Memory B cell (primary cell): ENCODE data around the gene VDAC1.
A peak's percentile ranks its signal among the peaks of the same experiment; 100 is the strongest.

Experiments used
- ATAC-seq: fragments of 150-1000 bp; cut with Tn5 transposase; 2 replicates; pipeline ENCODE4 v1.10.0; 2021; ENCODE audit warnings: low read depth, mild to moderate bottlenecking, moderate library complexity
- DNase-seq, 2 donors: peaks; one replicate each; pipeline ENCODE4 v3.0.0; 2022; ENCODE audit warnings: low spot score in 2 of 2
- H3K27ac Mint-ChIP-seq: one replicate; pipeline ENCODE4 v1.8.0; 2022; ENCODE audit warnings: mild to moderate bottlenecking, moderate library complexity, mixed read lengths
- H3K27me3 Mint-ChIP-seq: one replicate; pipeline ENCODE4 v1.8.0; 2022; ENCODE audit warnings: mixed read lengths
- H3K36me3 Mint-ChIP-seq: one replicate; pipeline ENCODE4 v1.8.0; 2022; ENCODE audit warnings: mild to moderate bottlenecking, mixed read lengths
- H3K4me1 Mint-ChIP-seq: one replicate; pipeline ENCODE4 v1.8.0; 2022; ENCODE audit warnings: mixed read lengths
- H3K4me3 Mint-ChIP-seq: one replicate; pipeline ENCODE4 v1.8.0; 2022; ENCODE audit warnings: mild to moderate bottlenecking, moderate library complexity, mixed read lengths
- H3K9me3 Mint-ChIP-seq: one replicate; pipeline ENCODE4 v1.8.0; 2022; ENCODE audit warnings: mixed read lengths

Gene VDAC1

DNA sequence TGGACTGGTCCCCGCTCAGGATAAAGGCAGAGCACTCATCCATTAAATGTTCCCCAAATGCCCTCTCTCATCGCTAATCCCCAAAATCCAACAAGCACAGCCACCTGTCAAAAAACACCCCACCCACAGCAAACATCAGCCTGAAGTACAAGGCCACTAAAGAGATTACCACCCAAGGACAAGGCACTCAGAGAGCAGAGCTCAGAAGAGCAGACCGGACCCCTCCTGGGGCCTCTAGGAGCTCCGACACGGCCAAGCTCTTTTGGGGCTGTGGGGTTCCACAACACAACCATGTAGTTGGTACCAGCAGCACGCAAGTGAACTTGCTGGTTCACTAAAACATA lies 9.8 kb downstream of the VDAC1 start:
- DNase-seq (no peak), ATAC-seq (no peak)
- Mint-ChIP-seq H3K4me1 (peaks cover 41% of the 10 kb centered on the region), H3K36me3 (peaks cover 6% of the 10 kb centered on the region), H3K27ac (peak overlapping the region; percentile 45), H3K27me3 (no peaks in the 10 kb centered on the region), H3K4me3 (peak overlapping the region; percentile 4), H3K9me3 (no peaks in the 10 kb centered on the region)

DNA sequence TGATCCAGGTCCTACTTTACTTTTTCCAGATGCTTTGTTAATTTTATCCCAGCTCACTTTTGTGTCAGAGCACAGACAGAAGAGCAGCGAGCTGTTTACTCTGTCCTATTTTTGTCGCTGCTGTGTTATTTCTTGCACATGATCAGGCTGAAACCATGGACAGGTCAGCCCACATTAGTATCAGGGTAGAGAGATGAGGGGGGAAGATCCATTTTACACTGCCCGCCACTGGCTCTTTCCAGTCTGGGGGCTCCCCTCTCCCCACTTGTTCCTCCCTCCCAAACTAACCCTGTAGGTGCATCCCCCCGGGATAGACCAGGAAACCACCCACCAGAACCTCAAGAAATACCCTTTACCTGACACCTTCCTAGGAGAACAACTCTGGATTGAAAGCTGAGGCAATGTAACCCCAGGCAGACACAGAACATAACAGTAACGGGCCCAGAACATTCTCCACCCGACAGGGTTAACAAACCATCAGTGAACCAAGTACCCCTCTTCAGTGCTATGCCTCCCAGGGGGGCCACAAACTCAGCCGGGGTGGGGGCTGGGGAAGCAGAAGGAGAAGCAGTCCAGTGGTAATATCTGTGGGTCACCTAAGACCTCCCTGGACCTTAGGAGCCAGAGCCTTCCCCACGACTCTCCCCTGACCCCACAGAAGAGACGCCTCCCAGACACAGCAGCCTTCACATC lies 10.3 kb downstream of the VDAC1 start:
- ATAC-seq (no peak), DNase-seq (no peak)
- peaks cover 6% of the 10 kb centered on the region for H3K36me3 Mint-ChIP-seq
- no peak overlapping the region for H3K4me3 Mint-ChIP-seq
- H3K4me1 Mint-ChIP-seq: peaks cover 37% of the 10 kb centered on the region
- H3K9me3 Mint-ChIP-seq: no peaks in the 10 kb centered on the region
- H3K27ac Mint-ChIP-seq: peak overlapping the region; percentile 45
- H3K27me3 Mint-ChIP-seq: no peaks in the 10 kb centered on the region

DNA sequence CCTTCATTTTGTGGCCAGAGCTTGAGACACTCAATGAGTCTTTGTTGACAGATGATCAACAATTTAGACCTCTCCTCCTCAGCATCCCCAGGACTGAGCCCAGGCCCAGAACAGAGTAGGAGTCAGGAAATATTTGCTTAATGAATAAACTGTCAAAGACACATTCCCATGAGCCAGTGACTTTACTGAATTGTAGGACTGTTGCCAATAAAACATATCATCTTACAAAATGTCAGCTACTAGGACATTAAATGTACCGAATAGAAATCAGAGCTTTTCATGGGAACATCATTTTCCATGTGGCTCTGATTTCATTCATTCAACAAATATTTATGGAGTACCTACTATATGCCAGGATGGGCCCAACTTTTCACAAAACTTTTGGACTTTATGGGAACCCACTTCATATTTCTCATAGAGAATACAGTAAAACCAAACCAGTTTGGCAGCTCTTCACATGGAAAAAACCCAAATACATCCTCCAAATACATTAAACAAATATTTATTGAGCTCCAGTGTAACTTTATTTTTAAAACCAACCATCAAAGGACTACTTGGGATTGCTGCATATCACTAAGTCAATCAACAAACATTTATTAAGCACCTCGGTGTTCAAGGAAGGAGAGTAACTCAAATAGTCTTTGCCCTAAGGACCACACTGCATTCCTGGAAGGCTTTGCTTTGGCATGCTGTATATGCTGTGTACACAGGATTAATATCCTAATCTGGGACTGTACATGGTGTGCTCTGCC lies 11.4 kb downstream of the VDAC1 start:
- Mint-ChIP-seq H3K27ac (no peak overlapping the region), H3K27me3 (no peaks in the 10 kb centered on the region), H3K36me3 (peaks cover 10% of the 10 kb centered on the region), H3K4me1 (peaks cover 30% of the 10 kb centered on the region), H3K9me3 (no peaks in the 10 kb centered on the region), H3K4me3 (no peak overlapping the region)
- DNase-seq (no peak), ATAC-seq (no peak)

- DNase-seq (no peak), ATAC-seq (no peak)
- H3K36me3 Mint-ChIP-seq: peaks cover 13% of the 10 kb centered on the region
- no peak overlapping the region for H3K4me3 Mint-ChIP-seq
- no peak overlapping the region for H3K27ac Mint-ChIP-seq
- peaks cover 29% of the 10 kb centered on the region for H3K4me1 Mint-ChIP-seq
- no peaks in the 10 kb centered on the region for H3K9me3 Mint-ChIP-seq
- H3K27me3 Mint-ChIP-seq: no peaks in the 10 kb centered on the region
These were observed 12.2 kb downstream of the VDAC1 start for GRCh38 chr5:133992429-133993155.

DNA sequence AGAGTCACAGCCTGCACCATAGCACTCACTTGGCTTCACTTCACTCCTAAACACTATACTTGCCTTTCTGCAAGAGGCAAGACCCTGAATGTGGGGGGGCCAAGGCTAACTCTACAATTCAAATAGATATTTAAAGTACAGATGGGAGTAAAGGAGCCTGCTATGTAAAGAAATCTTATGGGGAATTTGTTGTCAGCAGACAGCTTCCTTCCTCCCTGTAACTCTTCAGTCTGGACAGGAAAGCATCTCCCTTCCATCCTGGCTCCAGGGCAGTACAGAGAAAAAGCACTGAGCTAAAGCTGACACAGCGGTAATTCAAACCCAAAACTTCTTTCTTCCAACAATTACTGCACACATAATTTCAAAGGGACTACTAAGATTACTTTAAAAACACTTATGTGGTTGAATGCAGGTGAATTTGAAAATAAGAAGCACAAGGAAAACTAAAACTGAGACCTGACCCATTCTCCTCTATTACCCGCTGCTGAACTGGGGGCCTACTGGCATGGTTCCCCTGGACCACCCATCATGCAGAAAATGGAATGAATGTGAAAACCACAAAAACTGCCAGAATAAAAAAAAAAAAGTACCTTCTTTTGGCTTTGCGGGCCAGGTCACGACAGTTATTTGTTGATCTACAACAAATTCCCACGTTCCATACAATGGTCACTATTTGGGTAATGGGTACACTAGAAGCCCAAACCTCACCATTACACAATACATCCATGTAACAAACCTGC lies 13.4 kb downstream of the VDAC1 start:
- Mint-ChIP-seq H3K27ac (no peak overlapping the region), H3K27me3 (no peaks in the 10 kb centered on the region), H3K9me3 (no peaks in the 10 kb centered on the region), H3K4me1 (peaks cover 24% of the 10 kb centered on the region), H3K36me3 (peaks cover 15% of the 10 kb centered on the region), H3K4me3 (no peak overlapping the region)
- ATAC-seq (no peak), DNase-seq (no peak)

GRCh38 chr5:133990396-133990795 lies 14.4 kb downstream of the VDAC1 start:
- Mint-ChIP-seq H3K4me1 (peaks cover 27% of the 10 kb centered on the region), H3K27ac (no peak overlapping the region), H3K36me3 (peaks cover 19% of the 10 kb centered on the region), H3K27me3 (no peaks in the 10 kb centered on the region), H3K4me3 (no peak overlapping the region), H3K9me3 (no peaks in the 10 kb centered on the region)
- no peak for ATAC-seq
- no peak for DNase-seq

GRCh38 chr5:133985540-133986180 lies 19.1 kb downstream of the VDAC1 start:
- H3K9me3 Mint-ChIP-seq: no peaks in the 10 kb centered on the region
- no peaks in the 10 kb centered on the region for H3K27me3 Mint-ChIP-seq
- peak overlapping the region; percentile 53 for H3K27ac Mint-ChIP-seq
- DNase-seq (no peak), ATAC-seq (no peak)
- no peak overlapping the region for H3K4me3 Mint-ChIP-seq
- H3K4me1 Mint-ChIP-seq: peaks cover 6% of the 10 kb centered on the region
- peaks cover 22% of the 10 kb centered on the region for H3K36me3 Mint-ChIP-seq

DNA sequence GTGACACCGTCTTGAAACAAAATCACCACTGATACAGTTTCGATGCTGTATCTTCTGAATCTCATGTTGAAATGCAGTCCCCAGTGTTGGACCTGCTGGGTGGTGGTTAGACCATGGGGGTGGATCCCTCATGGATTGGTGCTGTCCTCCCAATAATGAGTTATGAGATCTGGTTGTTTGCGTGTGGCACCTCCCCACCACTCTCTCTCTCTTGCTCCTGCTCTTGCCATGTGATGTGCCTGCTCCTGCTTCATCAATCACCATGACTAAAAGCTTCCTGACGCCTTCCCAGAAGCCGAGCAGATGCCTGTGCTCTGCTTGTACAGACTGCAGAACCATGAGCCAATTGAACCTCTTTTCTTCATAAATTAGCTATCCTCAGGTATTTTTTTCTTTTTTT lies 21.1 kb downstream of the VDAC1 start:
- no peaks in the 10 kb centered on the region for H3K27me3 Mint-ChIP-seq
- no peak overlapping the region for H3K27ac Mint-ChIP-seq
- H3K9me3 Mint-ChIP-seq: no peaks in the 10 kb centered on the region
- ATAC-seq: no peak
- H3K36me3 Mint-ChIP-seq: peaks cover 14% of the 10 kb centered on the region
- H3K4me1 Mint-ChIP-seq: peaks cover 6% of the 10 kb centered on the region
- DNase-seq: no peak
- no peak overlapping the region for H3K4me3 Mint-ChIP-seq

GRCh38 chr5:133981714-133982113 lies 23.1 kb downstream of the VDAC1 start:
- ATAC-seq (no peak), DNase-seq (no peak)
- peaks cover 11% of the 10 kb centered on the region for H3K36me3 Mint-ChIP-seq
- H3K9me3 Mint-ChIP-seq: no peaks in the 10 kb centered on the region
- H3K4me1 Mint-ChIP-seq: peaks cover 14% of the 10 kb centered on the region
- H3K4me3 Mint-ChIP-seq: no peak overlapping the region
- H3K27ac Mint-ChIP-seq: peak overlapping the region; percentile 28
- H3K27me3 Mint-ChIP-seq: no peaks in the 10 kb centered on the region

GRCh38 chr5:133980652-133981051 lies 24.1 kb downstream of the VDAC1 start:
- no peak overlapping the region for H3K4me3 Mint-ChIP-seq
- no peaks in the 10 kb centered on the region for H3K9me3 Mint-ChIP-seq
- H3K27me3 Mint-ChIP-seq: no peaks in the 10 kb centered on the region
- H3K4me1 Mint-ChIP-seq: peaks cover 10% of the 10 kb centered on the region
- no peak overlapping the region for H3K27ac Mint-ChIP-seq
- no peak for ATAC-seq
- DNase-seq: no peak
- H3K36me3 Mint-ChIP-seq: peaks cover 10% of the 10 kb centered on the region

- no peak for ATAC-seq
- Mint-ChIP-seq H3K4me1 (peaks cover 7% of the 10 kb centered on the region), H3K27me3 (no peaks in the 10 kb centered on the region), H3K27ac (no peak overlapping the region), H3K4me3 (no peak overlapping the region), H3K9me3 (no peaks in the 10 kb centered on the region), H3K36me3 (peaks cover 14% of the 10 kb centered on the region)
- no peak for DNase-seq
These were observed 25.8 kb downstream of the VDAC1 start for GRCh38 chr5:133978943-133979342.

DNA sequence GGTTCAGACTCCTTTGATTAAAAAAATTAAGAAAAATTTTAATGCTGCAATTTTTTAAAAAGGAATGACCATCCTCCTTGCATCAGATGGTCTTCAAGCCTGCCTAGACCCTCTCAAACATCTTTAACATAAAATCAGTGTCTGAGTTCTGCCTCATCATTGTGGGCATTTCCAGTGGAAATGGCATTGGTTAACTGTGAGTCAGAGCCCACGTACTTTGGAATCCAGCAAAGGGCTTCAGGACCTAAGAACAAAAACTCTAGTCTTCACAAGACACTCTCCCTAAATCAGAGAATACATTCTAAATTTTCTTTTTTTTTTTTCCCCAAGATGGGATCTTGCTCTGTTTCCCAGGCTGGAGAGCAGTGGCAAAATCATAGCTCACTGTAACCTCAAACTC lies 26.9 kb downstream of the VDAC1 start:
- peaks cover 12% of the 10 kb centered on the region for H3K36me3 Mint-ChIP-seq
- no peak for DNase-seq
- H3K4me3 Mint-ChIP-seq: no peak overlapping the region
- H3K4me1 Mint-ChIP-seq: peaks cover 9% of the 10 kb centered on the region
- no peak for ATAC-seq
- H3K27me3 Mint-ChIP-seq: no peaks in the 10 kb centered on the region
- no peaks in the 10 kb centered on the region for H3K9me3 Mint-ChIP-seq
- H3K27ac Mint-ChIP-seq: peak overlapping the region; percentile 60

DNA sequence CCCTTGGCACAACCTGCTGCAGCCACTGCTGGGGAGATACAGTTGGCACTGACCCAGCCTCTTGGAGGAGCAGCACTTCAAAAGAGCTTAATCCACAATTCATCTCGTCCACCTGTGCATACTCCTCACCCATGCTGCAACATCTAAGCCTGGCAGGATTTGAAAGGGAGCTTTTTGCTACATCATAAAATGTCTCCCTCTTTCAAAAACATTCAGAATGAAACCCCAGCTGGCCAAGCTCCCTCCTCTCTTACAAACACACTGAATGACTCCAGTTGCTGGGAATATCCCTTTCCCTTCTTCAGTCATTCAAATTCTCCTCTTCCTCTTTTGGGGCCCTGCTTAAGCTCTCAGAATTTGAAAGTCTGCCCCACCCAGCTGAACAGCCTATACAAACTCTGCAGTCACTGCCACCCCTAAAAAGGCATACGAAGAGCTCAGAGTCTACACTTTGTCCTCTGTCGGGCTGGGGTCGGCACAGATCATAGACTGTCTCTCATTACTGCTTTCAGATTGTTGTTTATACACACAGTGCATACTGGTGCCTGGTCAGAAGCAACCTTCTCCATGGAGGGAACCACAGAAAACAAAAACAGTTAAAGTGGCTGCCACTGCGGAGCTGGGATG lies 27.5 kb downstream of the VDAC1 start:
- Mint-ChIP-seq H3K4me1 (peaks cover 9% of the 10 kb centered on the region), H3K9me3 (no peaks in the 10 kb centered on the region), H3K27me3 (no peaks in the 10 kb centered on the region), H3K4me3 (no peak overlapping the region), H3K36me3 (peaks cover 12% of the 10 kb centered on the region), H3K27ac (peak overlapping the region; percentile 87)
- DNase-seq (no peak), ATAC-seq (peak; percentile 70)
